Measurements from ENCODE around the gene HTR1B. TPM values are rescaled to one million over a fixed set of nuclear protein-coding genes. Genes with fewer than 3 reads are reported as not detected.

The HTR1B gene
- total and polyA plus RNA-seq, 2 donors (not counting 3 experiments of a cell fraction or from before 2014, with no cell fraction given): 57.5 to 68.7 TPM

DNA sequence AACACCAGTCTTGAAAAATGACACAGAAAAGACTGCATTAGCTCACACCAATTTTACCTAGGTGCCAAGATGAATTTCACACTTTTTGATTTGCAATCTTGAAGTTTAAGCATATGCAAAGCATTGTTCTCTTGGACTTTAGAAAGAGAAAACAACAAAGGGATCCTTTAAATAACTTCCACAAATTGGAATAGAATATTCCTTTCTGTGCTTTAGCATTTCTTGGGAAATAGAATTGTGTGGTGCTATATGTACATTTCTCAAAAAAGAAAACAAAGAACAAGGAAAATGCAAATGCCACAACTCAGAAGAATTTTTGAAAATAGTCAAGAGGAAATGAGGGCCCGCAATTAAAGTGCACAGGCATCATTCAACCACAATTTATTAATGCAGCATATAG, 17.0 kb downstream of the HTR1B start:
- DNase-seq (ENCODE audit: low read depth, low spot score): no peak
- H3K4me3 ChIP-seq (replicated peaks in 1 of 3; ENCODE audit: insufficient read depth in 1 of 3, low read depth in 1 of 3, low read length in 3 of 3): no peak overlapping the region
- POLR2A ChIA-PET: no interaction called here
- H3K9ac ChIP-seq (replicated peaks; ENCODE audit: extremely low read depth, insufficient read depth, low read length): no peak overlapping the region
- CTCF ChIA-PET: interaction anchor here (2.3 kb wide), 1 partner anchor 11 kb away, joined by 5 read pairs; no protein-coding TSS in a partner anchor
- no peak for FAIRE-seq
- H3K4me2 ChIP-seq (ENCODE audit: insufficient read depth, low read length): no peak overlapping the region
- H3K79me2 ChIP-seq (ENCODE audit: control insufficient read depth, insufficient read depth, low read length): no peaks in the 10 kb centered on the region
- H3K27ac ChIP-seq (ENCODE audit: insufficient read depth, low read depth, low read length): no peak overlapping the region
- dilution Hi-C loops (cut with MboI; ENCODE audit: extremely low pct_ligation_motif_present, low sequenced_read_pairs): no loop called here
- no TSS peak for BruUV-seq (replicated peaks)
- H3K4me1 ChIP-seq (ENCODE audit: control insufficient read depth, extremely low read depth, insufficient read depth, low read length): peaks cover 15% of the 10 kb centered on the region
- no peaks in the 10 kb centered on the region for H3K36me3 ChIP-seq (ENCODE audit: control insufficient read depth in 2 of 2, extremely low read depth in 1 of 2, insufficient read depth in 2 of 2, low read length in 2 of 2)
- H4K20me1 ChIP-seq (replicated peaks; ENCODE audit: control insufficient read depth, extremely low read depth, insufficient read depth, low read length): no peaks in the 10 kb centered on the region
- no peaks in the 10 kb centered on the region for H3K9me3 ChIP-seq (replicated peaks; ENCODE audit: control insufficient read depth, insufficient read depth, low read length)
- H3K27me3 ChIP-seq (ENCODE audit: control insufficient read depth in 2 of 2, insufficient read depth in 2 of 2, low read length in 2 of 2): no peaks in the 10 kb centered on the region
- no peaks in the 10 kb centered on the region for H3K9me1 ChIP-seq (replicated peaks; ENCODE audit: control insufficient read depth, extremely low read depth, insufficient read depth, low read length)
- intact Hi-C loops (cut with micrococcal nuclease): no loop called here
- H2AFZ ChIP-seq (ENCODE audit: low read depth, low read length): peak overlapping the region; percentile 9
- TF ChIP-seq JUN (IDR thresholded peaks at IDR 0.05; ENCODE audit: borderline replicate concordance, insufficient read depth, insufficient read length, low read depth) (no peak), FOS (IDR thresholded peaks at IDR 0.05; ENCODE audit: borderline replicate concordance, insufficient read depth, low read length) (no peak)
- TF ChIP-seq, protein P1, sequence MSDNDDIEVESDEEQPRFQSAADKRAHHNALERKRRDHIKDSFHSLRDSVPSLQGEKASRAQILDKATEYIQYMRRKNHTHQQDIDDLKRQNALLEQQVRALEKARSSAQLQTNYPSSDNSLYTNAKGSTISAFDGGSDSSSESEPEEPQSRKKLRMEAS (IDR thresholded peaks at IDR 0.05; ENCODE audit: insufficient read depth, insufficient read length): no peak
- TF ChIP-seq, protein P2, sequence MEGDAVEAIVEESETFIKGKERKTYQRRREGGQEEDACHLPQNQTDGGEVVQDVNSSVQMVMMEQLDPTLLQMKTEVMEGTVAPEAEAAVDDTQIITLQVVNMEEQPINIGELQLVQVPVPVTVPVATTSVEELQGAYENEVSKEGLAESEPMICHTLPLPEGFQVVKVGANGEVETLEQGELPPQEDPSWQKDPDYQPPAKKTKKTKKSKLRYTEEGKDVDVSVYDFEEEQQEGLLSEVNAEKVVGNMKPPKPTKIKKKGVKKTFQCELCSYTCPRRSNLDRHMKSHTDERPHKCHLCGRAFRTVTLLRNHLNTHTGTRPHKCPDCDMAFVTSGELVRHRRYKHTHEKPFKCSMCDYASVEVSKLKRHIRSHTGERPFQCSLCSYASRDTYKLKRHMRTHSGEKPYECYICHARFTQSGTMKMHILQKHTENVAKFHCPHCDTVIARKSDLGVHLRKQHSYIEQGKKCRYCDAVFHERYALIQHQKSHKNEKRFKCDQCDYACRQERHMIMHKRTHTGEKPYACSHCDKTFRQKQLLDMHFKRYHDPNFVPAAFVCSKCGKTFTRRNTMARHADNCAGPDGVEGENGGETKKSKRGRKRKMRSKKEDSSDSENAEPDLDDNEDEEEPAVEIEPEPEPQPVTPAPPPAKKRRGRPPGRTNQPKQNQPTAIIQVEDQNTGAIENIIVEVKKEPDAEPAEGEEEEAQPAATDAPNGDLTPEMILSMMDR (IDR thresholded peaks at IDR 0.05; ENCODE audit: extremely low read depth in 1 of 2, insufficient read depth in 1 of 2, low read depth in 1 of 2, low read length in 2 of 2): no peak

DNA sequence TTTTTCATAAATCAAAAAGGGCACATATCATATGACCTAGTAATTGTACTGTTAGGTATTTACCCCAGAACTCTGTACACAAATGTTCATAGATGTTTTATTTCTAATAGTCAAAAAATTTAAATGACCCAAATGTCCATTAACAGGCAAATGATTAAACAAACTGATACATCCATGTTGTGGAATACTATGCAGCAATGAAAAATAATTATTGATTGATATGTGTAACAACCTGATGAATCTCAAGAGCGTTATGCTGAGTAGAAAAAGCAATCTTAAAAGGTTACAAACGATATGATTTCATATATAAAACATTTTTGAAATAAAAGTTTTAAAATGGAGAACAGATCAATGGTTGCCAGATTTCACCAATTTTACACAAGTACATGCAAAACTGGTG, 18.1 kb downstream of the HTR1B start:
- no peak overlapping the region for H3K9ac ChIP-seq (replicated peaks; ENCODE audit: extremely low read depth, insufficient read depth, low read length)
- H2AFZ ChIP-seq (ENCODE audit: low read depth, low read length): no peak overlapping the region
- H3K4me1 ChIP-seq (ENCODE audit: control insufficient read depth, extremely low read depth, insufficient read depth, low read length): peaks cover 8% of the 10 kb centered on the region
- no TSS peak for BruUV-seq (replicated peaks)
- H3K36me3 ChIP-seq (ENCODE audit: control insufficient read depth in 2 of 2, extremely low read depth in 1 of 2, insufficient read depth in 2 of 2, low read length in 2 of 2): no peaks in the 10 kb centered on the region
- no peaks in the 10 kb centered on the region for H3K9me1 ChIP-seq (replicated peaks; ENCODE audit: control insufficient read depth, extremely low read depth, insufficient read depth, low read length)
- ChIA-PET CTCF (no interaction called here), POLR2A (no interaction called here)
- H3K27me3 ChIP-seq (ENCODE audit: control insufficient read depth in 2 of 2, insufficient read depth in 2 of 2, low read length in 2 of 2): no peaks in the 10 kb centered on the region
- H4K20me1 ChIP-seq (replicated peaks; ENCODE audit: control insufficient read depth, extremely low read depth, insufficient read depth, low read length): no peaks in the 10 kb centered on the region
- no peaks in the 10 kb centered on the region for H3K79me2 ChIP-seq (ENCODE audit: control insufficient read depth, insufficient read depth, low read length)
- no peak for FAIRE-seq
- intact Hi-C loops (cut with micrococcal nuclease): no loop called here
- TF ChIP-seq POLR2AphosphoS5 (IDR thresholded peaks at IDR 0.05; ENCODE audit: insufficient read depth, low read depth, low read length): no peak
- TF ChIP-seq, protein P1 (IDR thresholded peaks at IDR 0.05; ENCODE audit: insufficient read depth, insufficient read length): no peak
- TF ChIP-seq GATA2 (IDR thresholded peaks at IDR 0.05; ENCODE audit: insufficient read depth, insufficient read length, low read depth, low read length): no peak
- TF ChIP-seq FOS (IDR thresholded peaks at IDR 0.05; ENCODE audit: borderline replicate concordance, insufficient read depth, low read length): no peak
- TF ChIP-seq POLR2A (IDR thresholded peaks at IDR 0.05; ENCODE audit: low read depth, low read length): no peak
- TF ChIP-seq JUN (IDR thresholded peaks at IDR 0.05; ENCODE audit: borderline replicate concordance, insufficient read depth, insufficient read length, low read depth): no peak
- dilution Hi-C loops (cut with MboI; ENCODE audit: extremely low pct_ligation_motif_present, low sequenced_read_pairs): no loop called here
- no peak overlapping the region for H3K27ac ChIP-seq (ENCODE audit: insufficient read depth, low read depth, low read length)
- no peak overlapping the region for H3K4me3 ChIP-seq (replicated peaks in 1 of 3; ENCODE audit: insufficient read depth in 1 of 3, low read depth in 1 of 3, low read length in 3 of 3)
- H3K9me3 ChIP-seq (replicated peaks; ENCODE audit: control insufficient read depth, insufficient read depth, low read length): no peaks in the 10 kb centered on the region
- H3K4me2 ChIP-seq (ENCODE audit: insufficient read depth, low read length): no peak overlapping the region
- no peak for DNase-seq (ENCODE audit: low read depth, low spot score)
